GM21786 (cell line): ENCODE data around the gene LRRC4C.
A peak's percentile ranks its signal among the peaks of the same experiment; 100 is the strongest.

Experiments
- ATAC-seq: cut with Tn5 transposase; IDR thresholded peaks from one replicate; pipeline ENCODE4 v1.9.1; 2021; ENCODE audit not compliant: unreplicated experiment

Gene LRRC4C

GRCh38 chr11:41333357-41333756 is 126.1 kb downstream of the LRRC4C start:
- ATAC-seq = no peak

GRCh38 chr11:41328324-41328723 is 131.1 kb downstream of the LRRC4C start:
- ATAC-seq = no peak

- ATAC-seq = no peak
Observed at GRCh38 chr11:41323446-41323845, 136.0 kb downstream of the LRRC4C start.

DNA sequence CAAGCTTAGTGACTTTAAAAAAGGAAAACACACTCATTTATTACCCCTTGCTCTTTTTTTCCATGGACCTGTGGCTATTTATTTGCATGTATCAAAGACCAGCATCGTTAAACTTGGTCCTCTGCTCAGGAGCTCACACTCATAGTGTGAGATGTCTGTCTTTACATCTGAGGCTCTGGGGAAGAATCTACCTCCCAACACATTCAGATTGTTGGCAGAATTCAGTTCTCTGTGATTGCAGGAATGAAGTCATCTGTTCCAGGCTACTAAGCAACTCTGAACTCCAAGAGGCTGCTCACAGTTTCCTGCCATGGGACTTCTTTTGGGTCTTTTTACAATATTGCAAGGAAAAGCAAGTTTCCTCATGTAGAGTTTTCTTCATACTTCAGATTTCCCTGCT is 138.8 kb downstream of the LRRC4C start:
- no peak for ATAC-seq

GRCh38 chr11:41320238-41320637 is 139.2 kb downstream of the LRRC4C start:
- ATAC-seq = no peak

DNA sequence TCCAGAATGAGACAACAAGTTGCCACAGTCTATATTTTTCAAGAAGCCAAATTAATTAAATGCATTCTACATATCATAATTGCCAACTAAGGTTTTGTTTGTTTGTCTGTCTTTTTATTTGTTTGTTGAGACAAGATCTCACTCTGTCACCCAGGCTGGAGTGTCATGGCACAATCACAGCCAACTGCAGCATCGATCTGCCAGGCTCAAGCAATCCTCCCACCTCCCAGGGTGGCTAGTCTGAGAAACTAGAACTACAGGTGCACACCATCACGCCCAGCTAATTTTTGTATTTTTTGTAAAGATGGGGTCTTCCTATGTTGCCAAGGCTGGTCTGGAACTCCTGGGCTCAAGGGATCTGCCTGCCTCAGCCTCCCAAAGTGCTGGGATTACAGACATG is 140.0 kb downstream of the LRRC4C start:
- no peak for ATAC-seq

DNA sequence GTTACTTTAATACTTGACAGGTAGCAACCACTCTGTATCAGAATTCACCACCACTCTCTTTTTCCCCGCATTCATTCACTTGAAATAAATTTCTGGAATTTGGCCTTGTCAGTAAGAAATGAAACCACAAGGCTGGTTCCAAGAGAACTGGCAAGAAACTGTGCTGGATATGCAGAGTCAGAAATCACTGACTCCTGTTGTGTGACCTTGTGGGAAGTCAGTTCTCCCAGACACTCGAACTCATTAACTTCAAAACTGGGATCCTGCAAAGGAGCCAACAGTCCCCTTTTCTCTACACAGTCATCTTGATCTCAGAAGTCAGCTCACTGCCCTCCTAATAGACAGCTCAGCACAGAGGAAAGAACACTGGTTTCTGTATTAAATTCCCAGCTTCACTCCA is 142.7 kb downstream of the LRRC4C start:
- ATAC-seq = no peak

- ATAC-seq = no peak
Observed at GRCh38 chr11:41313226-41313625, 146.2 kb downstream of the LRRC4C start.

- ATAC-seq = peak; percentile 7
Observed at GRCh38 chr11:41309716-41310115, 149.7 kb downstream of the LRRC4C start.

- peak; percentile 76 for ATAC-seq
Observed at GRCh38 chr11:41309111-41309522, 150.3 kb downstream of the LRRC4C start.

GRCh38 chr11:41308286-41308685 is 151.2 kb downstream of the LRRC4C start:
- no peak for ATAC-seq

- no peak for ATAC-seq
Observed at GRCh38 chr11:41307296-41308080, 152.0 kb downstream of the LRRC4C start.

GRCh38 chr11:41306431-41306830 is 153.0 kb downstream of the LRRC4C start:
- ATAC-seq = no peak

DNA sequence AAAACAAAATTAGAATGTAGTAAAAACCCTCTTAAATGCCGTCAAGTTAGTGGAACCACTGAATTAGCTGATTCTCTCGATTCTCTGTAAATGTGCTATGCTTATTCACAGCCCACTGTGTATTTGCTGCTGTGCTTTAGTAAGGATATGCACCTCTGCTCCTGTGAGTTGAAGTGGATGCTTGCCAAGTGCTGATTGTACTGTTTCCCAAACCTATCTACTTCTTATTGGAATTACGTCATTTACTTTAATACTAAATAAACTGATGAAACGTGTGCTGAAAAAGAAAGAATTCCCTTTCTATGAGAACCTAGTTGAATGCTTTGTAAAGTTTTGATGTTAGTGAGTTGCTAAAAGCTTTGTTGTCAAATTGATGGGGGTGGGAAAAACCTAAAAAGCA is 158.4 kb downstream of the LRRC4C start:
- no peak for ATAC-seq

- ATAC-seq = no peak
Observed at GRCh38 chr11:41289408-41289807, 170.0 kb downstream of the LRRC4C start.

- no peak for ATAC-seq
Observed at GRCh38 chr11:41286751-41287150, 172.7 kb downstream of the LRRC4C start.

DNA sequence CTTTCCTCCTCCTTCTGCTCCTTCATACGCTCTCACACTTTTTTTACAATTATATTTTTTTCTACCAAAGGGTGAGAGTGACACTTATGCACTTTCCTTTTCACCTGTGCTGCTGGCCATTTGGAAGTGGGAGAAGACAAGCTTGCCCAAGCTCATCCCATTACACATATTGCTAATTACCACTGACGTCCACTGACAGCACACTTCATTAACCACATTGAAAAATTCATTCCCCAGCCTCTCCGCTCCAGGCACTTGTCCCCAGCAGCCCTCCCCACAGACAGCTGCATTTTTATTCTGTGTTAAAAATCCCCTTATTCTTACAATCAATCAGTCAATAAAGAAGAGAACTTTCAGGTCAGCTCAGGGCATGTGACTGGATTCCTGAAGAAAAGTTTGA is 175.1 kb downstream of the LRRC4C start:
- no peak for ATAC-seq

- no peak for ATAC-seq
Observed at GRCh38 chr11:41283191-41283930, 176.1 kb downstream of the LRRC4C start.

DNA sequence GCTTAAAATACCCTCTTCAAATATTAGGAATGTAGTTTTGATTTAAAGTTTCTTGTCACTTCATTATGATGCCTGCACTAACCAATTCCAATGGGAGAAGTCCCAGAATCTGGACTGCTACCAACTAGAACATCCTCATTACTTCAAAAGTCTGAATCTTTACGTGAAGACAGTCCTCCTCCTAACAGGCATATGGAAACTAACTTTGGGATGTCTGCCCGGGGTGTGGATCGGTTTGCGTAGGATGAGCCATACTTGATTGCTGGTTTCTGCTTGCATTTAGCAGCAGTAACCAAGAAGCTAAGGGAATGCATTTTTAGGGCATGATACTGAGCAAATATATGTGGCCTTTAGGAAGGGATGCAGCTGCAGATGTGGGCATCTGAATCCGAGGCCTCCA is 177.1 kb downstream of the LRRC4C start:
- ATAC-seq = no peak

GRCh38 chr11:41281131-41281742 is 178.2 kb downstream of the LRRC4C start:
- no peak for ATAC-seq

- ATAC-seq = no peak
Observed at GRCh38 chr11:41274831-41275230, 184.6 kb downstream of the LRRC4C start.

GRCh38 chr11:41273908-41274307 is 185.5 kb downstream of the LRRC4C start:
- no peak for ATAC-seq
